SK-N-MC (cell line): ENCODE results near the gene SERPINA10.

Source experiments
- EZH2 ChIP-seq: fragments of 200-600 bp; sonication (generic); IDR thresholded peaks from one replicate; pipeline ENCODE4 v1.6.1; 2017; ENCODE audit warnings: antibody characterized with exemption
- FOXP2 ChIP-seq: optimal IDR thresholded peaks from 2 replicates; pipeline ENCODE3; 2011; ENCODE audit warnings: mild to moderate bottlenecking, moderate library complexity; ENCODE audit not compliant: insufficient read depth; ENCODE audit errors: extremely low read length, control extremely low read depth
- POLR2AphosphoS5 ChIP-seq: IDR thresholded peaks from 2 replicates; pipeline ENCODE4 v1.6.1; 2012; ENCODE audit warnings: mild to moderate bottlenecking, low read depth, low read length, borderline replicate concordance

GRCh38 chr14:94320243-94320642 lies 27.2 kb upstream of the SERPINA10 start:
- TF ChIP-seq EZH2 = no peak
- TF ChIP-seq POLR2AphosphoS5 = no peak
- no peak for TF ChIP-seq FOXP2
